ENCODE measurements around the gene LAT.

- TF ChIP-seq CTCF (IDR thresholded peaks at IDR 0.05; ENCODE audit: low read length) (peak; percentile 90), EZH2 (optimal IDR thresholded peaks at IDR 0.05; ENCODE audit: low read depth, low read length) (no peak)
These were observed 3.3 kb upstream of the LAT start for GRCh38 chr16:28981517-28981916.

All from MM.1S (cell line).